Mesodermal cell (in vitro differentiated cells): ENCODE results near the gene CFAP221.

Experiments
- H3K27ac ChIP-seq: 2 replicates; pipeline ENCODE4 v1.7.0; 2013; ENCODE audit warnings: mild to moderate bottlenecking, low read depth, low read length, moderate library complexity; ENCODE audit not compliant: severe bottlenecking
- H3K36me3 ChIP-seq: 2 replicates; pipeline ENCODE4 v1.7.1; 2013; ENCODE audit warnings: mild to moderate bottlenecking, low read length, moderate library complexity; ENCODE audit not compliant: control insufficient read depth, insufficient read depth
- H3K4me1 ChIP-seq: one replicate; pipeline ENCODE4 v1.7.1; 2013; ENCODE audit warnings: mild to moderate bottlenecking, low read length; ENCODE audit not compliant: insufficient read depth, control insufficient read depth, poor library complexity, severe bottlenecking
- H3K4me3 ChIP-seq: 2 replicates; pipeline ENCODE4 v1.7.0; 2013; ENCODE audit warnings: low read length, control low read depth, mild to moderate bottlenecking; ENCODE audit not compliant: insufficient read depth, poor library complexity, severe bottlenecking; ENCODE audit errors: extremely low read depth
- H3K9me3 ChIP-seq: 2 replicates; pipeline ENCODE4 v1.7.1; 2013; ENCODE audit warnings: mild to moderate bottlenecking, low read length, moderate library complexity; ENCODE audit not compliant: control insufficient read depth
- WGBS, 2 experiments: methylation state at CpG; one replicate each; pipeline ENCODE4 v1.1.5; 2013; ENCODE audit warnings: missing lambda C conversion rate in 2 of 2; ENCODE audit not compliant: insufficient coverage in 2 of 2; 5-methylcytosine and 5-hydroxymethylcytosine counted together

The CFAP221 gene

DNA sequence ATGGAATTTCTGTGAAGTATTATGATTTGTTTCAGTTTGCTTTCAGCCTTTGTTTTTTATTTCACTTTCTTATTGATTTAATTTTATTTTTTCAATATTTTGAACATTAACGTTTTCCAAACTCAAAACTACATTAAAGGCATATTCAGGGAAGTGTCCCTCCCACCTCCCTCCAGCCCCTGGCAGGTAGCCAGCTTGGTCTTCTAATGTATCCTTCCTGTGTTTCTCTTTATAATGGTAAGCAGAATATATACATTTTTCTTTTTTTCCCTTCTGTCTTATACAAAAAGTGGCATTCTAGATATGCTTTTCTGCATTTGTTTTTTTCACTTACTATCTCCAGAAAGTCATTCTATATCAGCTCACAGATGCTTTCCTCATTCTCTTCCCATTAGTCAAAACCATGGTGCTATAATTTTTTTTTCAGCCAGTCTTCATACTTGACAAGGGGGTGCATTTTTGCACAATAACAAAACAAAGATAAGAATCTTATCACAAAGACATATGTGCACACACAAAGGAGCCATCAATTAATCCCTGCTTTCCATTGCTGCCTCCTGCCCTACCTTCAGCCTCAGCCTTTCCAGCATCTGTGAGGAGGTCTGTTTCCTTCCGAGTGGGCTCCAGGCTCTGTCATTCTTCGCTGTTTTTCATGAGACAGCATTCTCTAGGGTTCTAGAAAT, 101.1 kb downstream of the CFAP221 start:
- Histone ChIP-seq H3K4me1 (peaks cover 3% of the 10 kb centered on the region), H3K4me3 (no peak overlapping the region), H3K27ac (no peak overlapping the region), H3K9me3 (peaks cover 9% of the 10 kb centered on the region), H3K36me3 (no peaks in the 10 kb centered on the region)
- 100% methylated on average over 1 of the region's 3 CpGs; no CpG with 5 or more reads in 1 of the 2 experiments for WGBS, 2 experiments

DNA sequence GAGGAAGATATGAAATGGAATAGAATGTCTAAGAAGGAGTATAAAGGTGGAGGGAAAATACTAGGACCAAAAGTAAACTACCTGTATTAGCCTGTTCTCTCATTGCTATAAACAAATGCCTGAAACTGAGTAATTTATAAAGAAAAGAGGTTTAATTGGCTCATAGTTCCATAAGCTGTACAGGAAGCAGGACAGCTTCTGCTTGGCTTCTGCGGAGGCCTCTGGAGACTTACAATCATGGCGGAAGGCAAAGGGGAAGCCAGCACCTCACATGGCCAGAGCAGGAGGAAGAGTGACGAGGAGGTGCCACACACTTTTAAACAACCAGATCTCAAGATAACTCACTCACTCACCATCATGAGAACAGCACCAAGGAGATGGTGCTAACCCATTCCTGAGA, 101.9 kb downstream of the CFAP221 start:
- peaks cover 9% of the 10 kb centered on the region for H3K9me3 ChIP-seq
- H3K27ac ChIP-seq: no peak overlapping the region
- no peak overlapping the region for H3K4me3 ChIP-seq
- peaks cover 3% of the 10 kb centered on the region for H3K4me1 ChIP-seq
- H3K36me3 ChIP-seq: no peaks in the 10 kb centered on the region
- 100% methylated on average over 1 to 2 of the region's 3 CpGs for WGBS, 2 experiments

DNA sequence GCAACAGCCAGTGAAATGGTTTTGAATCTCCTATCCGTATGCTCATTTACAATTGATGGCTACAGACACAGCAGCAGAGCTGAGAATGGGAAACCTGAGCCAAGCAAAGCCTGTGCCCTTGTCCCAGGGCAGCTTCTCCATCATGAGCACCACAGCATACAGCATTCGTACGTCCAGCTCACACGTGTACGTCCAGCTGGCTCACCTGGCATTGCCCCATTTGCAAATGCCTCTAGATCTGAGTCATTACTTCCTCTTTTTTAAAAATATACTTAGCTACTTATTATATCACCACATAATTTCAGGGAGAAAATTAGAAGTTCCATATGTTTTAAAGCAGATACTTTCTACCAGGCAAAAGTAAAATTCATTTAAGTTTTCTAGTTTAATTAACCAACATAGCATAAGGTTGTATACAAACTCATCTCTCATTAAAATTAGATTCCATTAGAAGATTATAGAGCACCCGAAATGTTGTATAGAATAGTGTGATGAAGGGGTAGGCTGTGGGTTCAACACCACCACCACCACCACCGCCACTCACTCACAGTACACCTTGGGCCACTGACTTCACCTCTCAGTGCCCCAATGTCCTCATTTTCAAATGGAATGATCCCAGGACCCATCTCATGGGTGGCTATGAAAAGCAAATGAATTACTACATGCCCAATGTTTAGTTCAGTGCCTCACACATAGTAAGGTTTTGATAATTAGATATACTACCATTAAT, 103.4 kb downstream of the CFAP221 start:
- no peak overlapping the region for H3K4me3 ChIP-seq
- peaks cover 3% of the 10 kb centered on the region for H3K4me1 ChIP-seq
- WGBS, 2 experiments: 95 to 97% methylated on average over 5 of the region's 7 CpGs
- no peak overlapping the region for H3K27ac ChIP-seq
- H3K36me3 ChIP-seq: no peaks in the 10 kb centered on the region
- H3K9me3 ChIP-seq: peaks cover 9% of the 10 kb centered on the region

DNA sequence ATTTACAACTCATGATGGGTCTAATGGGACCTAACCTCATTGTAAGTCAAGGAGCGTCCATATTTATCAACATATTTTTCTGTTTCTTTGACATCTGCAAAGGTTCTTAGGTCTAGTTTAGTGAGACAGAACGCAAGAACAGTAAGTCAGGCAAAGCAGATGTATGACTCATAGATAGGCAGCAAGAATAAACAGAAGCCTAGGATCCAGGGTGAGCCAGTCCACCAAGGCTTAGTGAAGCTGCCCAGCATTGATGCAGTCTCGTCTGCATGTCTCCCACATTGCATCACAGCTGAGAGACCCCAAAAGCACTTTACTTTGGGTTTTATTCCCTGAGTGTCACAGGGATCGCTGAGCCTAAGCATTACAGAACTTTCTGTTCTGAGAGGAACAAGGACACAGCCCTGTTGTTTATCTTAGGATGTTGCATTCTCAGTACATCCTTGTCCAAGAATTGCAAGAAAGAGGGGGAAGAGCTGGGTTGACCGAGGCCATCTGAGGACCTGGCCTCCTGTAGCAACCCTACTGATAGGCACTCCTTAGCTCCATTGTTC, 105.2 kb downstream of the CFAP221 start:
- Histone ChIP-seq H3K4me1 (peaks cover 3% of the 10 kb centered on the region), H3K27ac (no peak overlapping the region), H3K36me3 (no peaks in the 10 kb centered on the region), H3K4me3 (no peak overlapping the region), H3K9me3 (peaks cover 9% of the 10 kb centered on the region)
- WGBS, 2 experiments: 93 to 95% methylated on average over 3 of the region's 5 CpGs

DNA sequence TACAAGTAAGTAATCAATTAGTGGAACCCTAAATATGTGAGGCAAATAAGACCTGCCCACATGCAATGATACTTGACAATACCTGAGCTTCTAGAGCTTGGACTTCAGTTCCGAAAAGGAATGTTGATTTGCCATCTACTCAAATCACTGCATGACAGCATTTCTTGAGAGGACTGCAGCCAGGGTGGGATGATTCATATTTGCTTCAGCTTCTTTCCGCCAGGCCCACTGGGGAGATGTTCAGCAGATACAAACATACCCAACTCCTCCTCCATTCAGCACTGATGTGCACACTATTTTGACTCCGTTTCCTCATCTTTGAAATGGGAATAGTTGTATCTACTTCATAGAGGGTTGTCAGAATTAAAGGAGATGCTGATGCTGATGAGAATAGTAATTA, 106.0 kb downstream of the CFAP221 start:
- no peak overlapping the region for H3K4me3 ChIP-seq
- no peaks in the 10 kb centered on the region for H3K36me3 ChIP-seq
- peaks cover 3% of the 10 kb centered on the region for H3K4me1 ChIP-seq
- no peak overlapping the region for H3K27ac ChIP-seq
- 100% methylated on average over 2 of the region's 3 CpGs; no CpG with 5 or more reads in 1 of the 2 experiments for WGBS, 2 experiments
- peaks cover 9% of the 10 kb centered on the region for H3K9me3 ChIP-seq

DNA sequence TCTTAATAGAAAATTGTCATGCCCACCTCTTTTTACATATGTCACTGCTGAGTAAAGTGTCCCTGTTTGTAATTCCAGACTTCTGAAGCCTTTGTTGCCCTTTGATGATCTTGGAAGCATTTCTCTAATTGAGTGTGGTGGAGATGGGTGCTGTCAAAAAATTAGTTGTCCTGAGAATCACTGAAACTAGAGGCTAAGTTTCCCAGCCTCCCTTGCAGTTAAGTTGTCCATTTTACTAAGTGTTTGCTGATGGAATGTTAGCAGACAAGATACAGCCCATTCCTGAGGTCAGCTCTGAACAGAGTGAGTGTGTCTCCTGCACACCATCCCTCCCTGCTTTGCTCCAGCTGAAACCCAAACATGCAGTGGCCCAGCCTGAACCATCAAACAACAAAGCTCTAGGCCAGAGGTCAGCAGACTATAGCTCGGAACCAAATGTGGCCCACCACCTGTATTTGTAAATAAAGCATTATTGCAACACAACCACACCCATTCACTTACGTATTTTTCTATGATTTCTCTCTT, 106.7 kb downstream of the CFAP221 start:
- Histone ChIP-seq H3K36me3 (no peaks in the 10 kb centered on the region), H3K4me3 (no peak overlapping the region), H3K9me3 (peaks cover 9% of the 10 kb centered on the region), H3K4me1 (peaks cover 3% of the 10 kb centered on the region), H3K27ac (no peak overlapping the region)
- 86% methylated on average over 1 of the region's 2 CpGs; no CpG with 5 or more reads in 1 of the 2 experiments for WGBS, 2 experiments

DNA sequence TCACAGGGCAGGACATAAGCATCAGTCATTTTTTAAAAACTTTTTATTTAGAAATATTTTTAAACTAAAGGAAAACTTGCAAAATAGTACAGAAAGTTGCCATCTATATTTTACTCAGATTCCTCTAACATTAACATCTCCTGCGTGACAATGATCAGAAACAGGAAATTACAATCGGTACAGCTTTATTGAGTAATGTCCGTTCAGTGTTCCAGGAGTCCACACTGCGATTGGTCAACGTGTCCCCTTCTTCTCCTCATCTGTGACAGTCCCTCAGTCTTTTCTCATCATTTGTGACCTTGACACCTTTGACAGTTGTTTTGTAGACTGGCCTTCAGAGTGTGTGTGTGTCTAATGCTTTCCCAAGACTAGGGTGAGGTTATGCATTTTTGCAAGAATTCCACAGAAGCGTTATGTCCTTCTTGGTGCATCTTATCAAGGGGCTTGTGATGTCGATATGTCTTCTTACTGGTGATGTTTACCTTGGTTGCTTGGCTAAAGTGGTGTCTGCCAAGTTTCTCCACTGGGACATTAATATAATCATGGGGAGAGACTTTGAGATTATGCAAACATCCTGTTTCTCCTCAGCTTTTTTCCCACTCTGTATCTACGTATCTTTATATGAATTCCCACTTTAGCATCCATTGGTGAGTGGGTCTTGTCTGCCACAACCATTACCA, 113.4 kb downstream of the CFAP221 start:
- 93 to 96% methylated on average over 7 to 8 of the region's 8 CpGs for WGBS, 2 experiments
- H3K36me3 ChIP-seq: no peaks in the 10 kb centered on the region
- no peak overlapping the region for H3K4me3 ChIP-seq
- no peak overlapping the region for H3K27ac ChIP-seq
- H3K9me3 ChIP-seq: no peaks in the 10 kb centered on the region
- no peaks in the 10 kb centered on the region for H3K4me1 ChIP-seq

DNA sequence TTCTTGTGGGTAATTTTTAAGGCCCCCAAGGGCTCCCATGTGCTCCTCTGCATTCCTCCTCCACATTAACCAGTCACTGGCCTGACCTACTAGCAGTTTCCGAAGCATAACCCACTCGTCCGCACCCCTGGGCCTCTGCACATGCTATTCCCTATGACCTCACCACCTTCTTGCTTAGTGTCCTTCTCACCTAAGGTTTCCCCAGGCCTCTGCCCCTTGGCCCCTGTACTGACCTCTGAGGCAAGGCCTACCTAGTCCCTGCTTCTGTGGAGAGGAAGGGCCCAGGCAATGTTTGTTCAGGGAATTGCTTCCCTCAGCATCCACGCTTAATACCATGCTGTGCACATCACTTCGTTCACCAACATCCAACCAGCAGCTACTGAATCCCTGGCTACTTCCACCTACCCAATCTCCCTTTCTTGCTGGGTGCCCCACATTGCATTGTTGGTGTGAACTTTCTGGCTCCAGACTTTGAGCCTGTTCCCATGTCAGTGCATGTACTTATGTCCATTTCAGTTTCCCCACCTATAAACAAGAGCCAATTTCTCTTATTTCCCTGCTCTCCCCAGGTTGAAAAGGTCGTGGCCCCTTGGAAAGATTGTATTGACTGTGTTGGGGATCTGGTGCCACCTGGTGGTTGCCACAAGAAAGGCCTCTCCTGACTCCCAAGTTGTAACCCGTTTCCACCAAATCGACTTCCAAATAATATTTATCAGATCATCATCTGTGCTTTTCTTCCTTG, 115.5 kb downstream of the CFAP221 start:
- no peak overlapping the region for H3K27ac ChIP-seq
- H3K36me3 ChIP-seq: no peaks in the 10 kb centered on the region
- H3K4me1 ChIP-seq: no peaks in the 10 kb centered on the region
- 83 to 85% methylated on average over 5 of the region's 8 CpGs for WGBS, 2 experiments
- H3K9me3 ChIP-seq: no peaks in the 10 kb centered on the region
- no peak overlapping the region for H3K4me3 ChIP-seq

DNA sequence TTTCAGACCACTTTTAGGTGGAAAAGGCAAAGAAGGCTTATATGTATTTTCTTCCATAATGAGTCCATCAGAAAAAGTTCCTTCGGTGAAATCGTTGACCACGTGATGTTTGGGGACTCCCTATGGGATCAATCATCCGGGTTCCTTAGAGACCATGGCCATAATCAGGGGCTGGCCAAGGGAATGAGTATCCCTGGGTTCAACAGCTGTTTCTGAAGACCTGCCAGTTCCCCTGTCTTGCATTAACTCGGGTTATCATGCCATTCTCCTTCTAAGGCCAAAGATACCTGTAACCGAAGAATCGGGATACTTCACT, 116.1 kb downstream of the CFAP221 start:
- no peak overlapping the region for H3K4me3 ChIP-seq
- H3K36me3 ChIP-seq: no peaks in the 10 kb centered on the region
- no peak overlapping the region for H3K27ac ChIP-seq
- 52 to 57% methylated on average over 7 of the region's 7 CpGs for WGBS, 2 experiments
- no peaks in the 10 kb centered on the region for H3K4me1 ChIP-seq
- H3K9me3 ChIP-seq: no peaks in the 10 kb centered on the region

DNA sequence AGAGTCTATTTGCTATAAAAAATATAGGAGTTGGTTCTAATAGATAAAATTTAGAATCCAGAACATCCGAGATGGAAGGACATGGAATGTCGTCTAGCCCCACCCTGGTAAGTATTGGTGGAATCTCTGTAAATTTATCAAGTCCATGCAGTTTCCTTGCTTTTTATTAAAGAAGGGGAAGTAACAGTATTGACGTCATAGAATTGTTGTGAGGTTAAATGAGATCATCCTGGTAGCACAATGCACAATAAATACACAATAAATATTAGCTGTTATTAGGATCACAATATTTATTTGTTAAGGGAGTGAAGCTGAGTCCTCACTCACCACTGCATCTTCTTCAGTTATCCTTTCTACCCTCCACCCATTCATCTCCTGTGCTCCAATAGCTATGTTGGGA, 118.0 kb downstream of the CFAP221 start:
- Histone ChIP-seq H3K27ac (no peak overlapping the region), H3K36me3 (no peaks in the 10 kb centered on the region), H3K4me3 (no peak overlapping the region), H3K9me3 (no peaks in the 10 kb centered on the region), H3K4me1 (no peaks in the 10 kb centered on the region)
- 80 to 90% methylated on average over 2 of the region's 3 CpGs for WGBS, 2 experiments
